GM18511 (cell line): ENCODE data around the gene HIVEP3.

Source experiments
- ATAC-seq: cut with Tn5 transposase; IDR thresholded peaks from one replicate; pipeline ENCODE4 v1.9.1; 2021; ENCODE audit warnings: mild to moderate bottlenecking, moderate library complexity; ENCODE audit not compliant: unreplicated experiment

The HIVEP3 gene

GRCh38 chr1:41512701-41513382, 405.9 kb downstream of the HIVEP3 start:
- ATAC-seq = no peak

- no peak for ATAC-seq
Measured at GRCh38 chr1:41511239-41511540, 407.5 kb downstream of the HIVEP3 start.

GRCh38 chr1:41510531-41511238, 408.0 kb downstream of the HIVEP3 start:
- ATAC-seq = no peak

GRCh38 chr1:41509270-41509671, 409.5 kb downstream of the HIVEP3 start:
- ATAC-seq = no peak

- ATAC-seq = no peak
Measured at GRCh38 chr1:41508290-41508689, 410.4 kb downstream of the HIVEP3 start.

GRCh38 chr1:41507836-41508235, 410.9 kb downstream of the HIVEP3 start:
- no peak for ATAC-seq

- ATAC-seq = no peak
Measured at GRCh38 chr1:41507110-41507720, 411.5 kb downstream of the HIVEP3 start.

- ATAC-seq = no peak
Measured at GRCh38 chr1:41504114-41505035, 414.3 kb downstream of the HIVEP3 start.

GRCh38 chr1:41503538-41504113, 415.1 kb downstream of the HIVEP3 start:
- no peak for ATAC-seq

- ATAC-seq = no peak
Measured at GRCh38 chr1:41502912-41503311, 415.8 kb downstream of the HIVEP3 start.

GRCh38 chr1:41501581-41501980, 417.1 kb downstream of the HIVEP3 start:
- ATAC-seq = no peak

GRCh38 chr1:41500781-41501518, 417.8 kb downstream of the HIVEP3 start:
- no peak for ATAC-seq

- ATAC-seq = no peak
Measured at GRCh38 chr1:41500378-41500777, 418.3 kb downstream of the HIVEP3 start.

- ATAC-seq = no peak
Measured at GRCh38 chr1:41499591-41499990, 419.1 kb downstream of the HIVEP3 start.

- ATAC-seq = no peak
Measured at GRCh38 chr1:41498804-41499203, 419.9 kb downstream of the HIVEP3 start.

- no peak for ATAC-seq
Measured at GRCh38 chr1:41498391-41498790, 420.3 kb downstream of the HIVEP3 start.

GRCh38 chr1:41497461-41498030, 421.2 kb downstream of the HIVEP3 start:
- no peak for ATAC-seq

- no peak for ATAC-seq
Measured at GRCh38 chr1:41497056-41497440, 421.7 kb downstream of the HIVEP3 start.

- ATAC-seq = no peak
Measured at GRCh38 chr1:41496080-41497055, 422.4 kb downstream of the HIVEP3 start.
